SIG-M5 treated with dmso at 0.1 percent for 504 hours (cell line): ENCODE data around the gene SHQ1.
"Not testable (repeated sequence)": the region's sequence is repeated elsewhere in the genome, so short reads cannot be mapped to it uniquely, and the experiment has no call there.

Experiments used
- DNase-seq: peaks from one replicate; lab custom pipeline; 2025; ENCODE audit not compliant: unreplicated experiment; lab: John Stamatoyannopoulos, UW

SHQ1 gene

GRCh38 chr3:72754582-72754981, 93.7 kb downstream of the SHQ1 start:
- DNase-seq: no peak

- DNase-seq: no peak
These were observed 94.8 kb downstream of the SHQ1 start for GRCh38 chr3:72753495-72753894.

- DNase-seq: no peak
These were observed 97.8 kb downstream of the SHQ1 start for GRCh38 chr3:72750405-72750965.

DNA sequence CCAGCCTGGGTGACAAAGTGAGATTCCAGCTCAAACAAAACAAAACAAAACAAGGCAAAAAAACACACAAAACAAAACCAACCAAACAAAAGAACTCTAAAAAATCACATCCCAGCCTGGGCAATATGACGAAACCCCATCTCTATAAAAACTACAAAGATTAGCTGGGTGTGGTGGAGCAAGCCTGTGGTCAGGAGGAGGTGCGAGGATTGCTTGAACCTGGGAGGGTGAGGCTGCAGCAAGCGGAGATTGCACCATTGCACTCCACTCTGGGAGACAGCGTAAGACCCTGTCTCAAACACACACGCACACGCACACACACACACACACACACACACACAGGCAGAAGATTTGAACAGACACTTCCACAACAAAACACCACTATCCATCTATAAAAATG, 99.6 kb downstream of the SHQ1 start:
- peak; percentile 75 for DNase-seq

- no peak for DNase-seq
These were observed 101.5 kb downstream of the SHQ1 start for GRCh38 chr3:72746430-72747411.

- no peak for DNase-seq
These were observed 102.9 kb downstream of the SHQ1 start for GRCh38 chr3:72745146-72745999.

- DNase-seq: no peak
These were observed 103.9 kb downstream of the SHQ1 start for GRCh38 chr3:72744330-72744729.

- no peak for DNase-seq
These were observed 108.4 kb downstream of the SHQ1 start for GRCh38 chr3:72739531-72740466.

GRCh38 chr3:72738752-72739530, 109.3 kb downstream of the SHQ1 start:
- DNase-seq: no peak

DNA sequence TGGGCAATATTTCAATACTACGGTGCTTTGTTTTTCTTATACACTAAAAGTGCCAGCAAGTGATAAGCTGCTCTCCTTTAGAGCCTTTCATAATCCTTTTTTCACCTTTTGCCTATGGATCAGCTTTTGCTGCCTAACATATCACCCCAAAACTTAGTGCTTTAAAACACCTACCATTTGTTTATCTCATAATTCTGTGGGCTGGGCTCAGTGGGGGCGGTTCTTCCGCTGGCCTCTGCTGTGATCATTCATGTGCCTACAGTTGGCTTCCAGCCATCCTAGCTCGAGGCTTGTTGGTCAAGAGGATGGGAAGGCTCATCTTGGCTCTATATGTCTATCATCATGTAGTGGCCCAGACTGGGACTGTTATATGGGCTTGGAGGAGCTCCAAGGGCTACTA, 113.2 kb downstream of the SHQ1 start:
- DNase-seq: not testable (repeated sequence)

DNA sequence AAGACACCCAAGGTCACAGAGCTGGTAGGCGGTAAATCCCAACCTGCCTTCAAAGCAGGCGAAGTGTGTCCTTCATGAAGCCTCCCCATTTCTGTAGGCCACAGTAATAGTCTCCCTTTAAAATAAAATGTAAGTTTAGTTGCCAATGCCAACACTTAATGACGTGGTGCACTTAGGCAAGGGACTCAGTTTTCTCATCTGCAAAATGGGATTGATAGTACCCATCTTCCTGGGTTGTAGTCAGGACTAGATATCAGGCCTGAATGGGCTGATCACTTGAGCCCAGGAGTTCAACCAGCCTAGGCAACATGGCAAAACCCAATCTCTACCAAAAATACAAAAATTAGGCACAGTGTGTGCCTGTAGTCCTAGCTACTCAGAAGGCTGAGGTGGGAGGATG, 114.6 kb downstream of the SHQ1 start:
- DNase-seq: no peak

GRCh38 chr3:72732666-72733345, 115.4 kb downstream of the SHQ1 start:
- not testable (repeated sequence) for DNase-seq

GRCh38 chr3:72728958-72729467, 119.2 kb downstream of the SHQ1 start:
- DNase-seq: no peak

- no peak for DNase-seq
These were observed 119.8 kb downstream of the SHQ1 start for GRCh38 chr3:72728329-72728889.

DNA sequence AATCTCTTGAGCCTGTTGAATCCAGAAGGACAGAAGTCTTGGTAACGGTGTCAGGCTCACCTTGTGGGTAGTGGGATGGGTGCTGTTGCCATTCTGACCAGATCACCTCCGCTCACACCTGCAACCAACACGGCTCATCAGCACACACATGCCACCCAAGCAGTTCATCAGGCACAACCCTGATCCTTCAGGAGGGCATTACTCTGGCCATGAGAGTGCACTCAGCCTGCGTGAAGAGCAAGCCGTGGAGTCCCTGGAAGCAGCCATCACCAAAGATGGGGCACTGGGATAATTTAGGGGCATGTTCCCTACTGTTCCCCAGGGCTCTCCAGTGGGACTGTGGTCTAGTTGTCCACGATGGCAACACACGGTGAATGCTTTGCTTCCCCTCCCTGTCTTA, 120.5 kb downstream of the SHQ1 start:
- no peak for DNase-seq

- DNase-seq: no peak
These were observed 121.1 kb downstream of the SHQ1 start for GRCh38 chr3:72727172-72727571.

DNA sequence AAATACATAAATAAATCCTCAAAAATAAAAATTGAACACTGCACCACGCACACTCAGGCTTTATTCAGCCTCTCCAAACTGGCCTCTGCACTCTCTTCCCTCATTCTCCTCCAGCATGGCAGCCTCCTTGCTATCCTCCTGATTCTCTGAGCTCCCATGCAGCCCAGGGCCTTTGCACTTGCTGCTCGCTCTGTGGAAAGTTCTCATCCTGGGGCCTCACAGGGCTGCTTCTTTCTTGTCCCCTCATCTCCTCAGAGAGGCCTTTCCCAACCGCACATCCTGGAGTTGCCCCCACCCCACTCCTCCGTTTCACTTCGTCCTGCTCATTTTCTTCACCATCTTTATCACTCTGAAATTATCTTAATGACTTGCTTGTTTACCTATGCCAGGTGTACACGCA, 123.0 kb downstream of the SHQ1 start:
- DNase-seq: no peak

DNA sequence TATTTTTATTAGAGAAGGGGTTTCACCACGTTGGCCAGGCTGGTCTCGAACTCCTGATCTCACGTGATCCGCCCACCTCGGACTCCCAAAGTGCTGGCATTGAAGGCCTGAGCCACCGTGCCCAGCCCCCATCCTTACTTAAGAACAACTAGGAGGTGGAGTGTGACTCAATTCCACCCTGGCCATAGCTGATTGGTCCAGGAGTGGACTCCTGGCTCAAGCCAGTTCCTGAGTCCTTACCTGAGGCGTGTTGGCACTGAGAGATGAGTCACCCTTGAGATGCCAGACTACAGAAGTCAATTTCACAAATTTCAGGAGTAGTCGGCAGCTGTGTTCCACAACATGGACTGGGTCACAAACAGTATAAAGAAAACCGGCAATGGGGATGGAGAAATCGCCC, 124.2 kb downstream of the SHQ1 start:
- DNase-seq: no peak
